Measurements from ENCODE around the gene RPSA.
"Not testable (repeated sequence)": the region's sequence is repeated elsewhere in the genome, so short reads cannot be mapped to it uniquely, and the experiment has no call there.

- not testable (repeated sequence) for TF ChIP-seq POLR2A (conservative IDR thresholded peaks at IDR 0.05); HNRNPH1 (optimal IDR thresholded peaks at IDR 0.05; ENCODE audit: low read depth, low read length); MCM3 (IDR thresholded peaks at IDR 0.05)
These were observed 36.1 kb upstream of the RPSA start for GRCh38 chr3:39370450-39370849.
